Endometrium (tissue), 2 donors: Measurements from ENCODE around the gene ARHGAP28.

Experiments
- FAIRE-seq: peaks from 2 replicates; lab custom pipeline; 2012; peaks lifted over from hg19 to GRCh38; lab: Jason Lieb, UNC
- donor health status: control.
- donor health status: control.

Gene ARHGAP28

GRCh38 chr18:6733758-6734157, 4.2 kb downstream of the ARHGAP28 start:
- FAIRE-seq: no peak

- peak; percentile 87 for FAIRE-seq
Observed at GRCh38 chr18:6734726-6735430, 5.4 kb downstream of the ARHGAP28 start.

GRCh38 chr18:6737833-6738232, 8.3 kb downstream of the ARHGAP28 start:
- peak; percentile 4 for FAIRE-seq

- FAIRE-seq: no peak
Observed at GRCh38 chr18:6738622-6739021, 9.1 kb downstream of the ARHGAP28 start.

GRCh38 chr18:6741232-6741663, 11.7 kb downstream of the ARHGAP28 start:
- FAIRE-seq: peak; percentile 99

GRCh38 chr18:6741786-6742185, 12.3 kb downstream of the ARHGAP28 start:
- no peak for FAIRE-seq

GRCh38 chr18:6743999-6744398, 14.5 kb downstream of the ARHGAP28 start:
- no peak for FAIRE-seq

- peak; percentile 89 for FAIRE-seq
Observed at GRCh38 chr18:6744816-6745455, 15.4 kb downstream of the ARHGAP28 start.

GRCh38 chr18:6745504-6746031, 16.1 kb downstream of the ARHGAP28 start:
- FAIRE-seq: no peak

GRCh38 chr18:6746386-6746960, 17.0 kb downstream of the ARHGAP28 start:
- no peak for FAIRE-seq

GRCh38 chr18:6747646-6748045, 18.1 kb downstream of the ARHGAP28 start:
- FAIRE-seq: no peak

- FAIRE-seq: no peak
Observed at GRCh38 chr18:6748241-6748640, 18.7 kb downstream of the ARHGAP28 start.

- no peak for FAIRE-seq
Observed at GRCh38 chr18:6750411-6750810, 20.9 kb downstream of the ARHGAP28 start.

- FAIRE-seq: peak; percentile 85
Observed at GRCh38 chr18:6751222-6751621, 21.7 kb downstream of the ARHGAP28 start.

- no peak for FAIRE-seq
Observed at GRCh38 chr18:6752202-6752860, 22.8 kb downstream of the ARHGAP28 start.

GRCh38 chr18:6755107-6755506, 25.6 kb downstream of the ARHGAP28 start:
- no peak for FAIRE-seq

- no peak for FAIRE-seq
Observed at GRCh38 chr18:6757931-6758330, 28.4 kb downstream of the ARHGAP28 start.

GRCh38 chr18:6759579-6759978, 30.1 kb downstream of the ARHGAP28 start:
- FAIRE-seq: no peak

GRCh38 chr18:6763524-6763923, 34.0 kb downstream of the ARHGAP28 start:
- no peak for FAIRE-seq

GRCh38 chr18:6764382-6764781, 34.9 kb downstream of the ARHGAP28 start:
- FAIRE-seq: no peak

GRCh38 chr18:6773777-6774176, 44.3 kb downstream of the ARHGAP28 start:
- FAIRE-seq: no peak

GRCh38 chr18:6775237-6775636, 45.7 kb downstream of the ARHGAP28 start:
- peak; percentile 48 for FAIRE-seq

- peak; percentile 90 for FAIRE-seq
Observed at GRCh38 chr18:6775702-6776101, 46.2 kb downstream of the ARHGAP28 start.
